ENCODE measurements around the gene CAPN7. TPM values are rescaled to one million over a fixed set of nuclear protein-coding genes. Genes with fewer than 3 reads are reported as not detected.

The CAPN7 gene
- total RNA-seq, 1 experiment from 2014 or later: 25.2 TPM

GRCh38 chr3:15241341-15241740 lies 35.3 kb downstream of the CAPN7 start:
- Histone ChIP-seq H3K27me3 (ENCODE audit: insufficient read depth, low read length) (no peaks in the 10 kb centered on the region), H3K79me1 (ENCODE audit: insufficient read depth, low read depth, low read length, poor library complexity, severe bottlenecking) (no peaks in the 10 kb centered on the region), H2BK5ac (ENCODE audit: insufficient read length, low read length) (no peak overlapping the region), H3K9me3 (ENCODE audit: control insufficient read depth, low read depth, low read length) (no peaks in the 10 kb centered on the region), H2BK120ac (ENCODE audit: low read depth, low read length, poor library complexity, severe bottlenecking) (no peak overlapping the region), H4K8ac (replicated peaks; ENCODE audit: insufficient read length, low read depth, low read length) (no peak overlapping the region), H3K4me2 (ENCODE audit: insufficient read depth, insufficient read length, low read length) (no peak overlapping the region), H3K18ac (ENCODE audit: insufficient read length, low read depth, low read length) (no peak overlapping the region), H2BK12ac (ENCODE audit: insufficient read length, low read depth, low read length) (no peak overlapping the region), H4K5ac (ENCODE audit: insufficient read length, low read depth, low read length) (no peak overlapping the region), H4K20me1 (ENCODE audit: control insufficient read depth, insufficient read depth, insufficient read length) (no peaks in the 10 kb centered on the region), H4K91ac (ENCODE audit: insufficient read length, low read depth, low read length) (no peak overlapping the region), H2BK15ac (ENCODE audit: low read depth, low read length) (no peak overlapping the region), H3T11ph (ENCODE audit: low read length) (no peak overlapping the region), H3K23me2 (ENCODE audit: insufficient read length, low read depth, low read length, poor library complexity, severe bottlenecking) (no peaks in the 10 kb centered on the region), H2BK20ac (ENCODE audit: low read depth, low read length, poor library complexity, severe bottlenecking) (no peak overlapping the region), H3K9ac (ENCODE audit: extremely low read depth, insufficient read length, low read length) (no peak overlapping the region), H2AK5ac (ENCODE audit: insufficient read length, low read length) (no peak overlapping the region), H3K23ac (ENCODE audit: insufficient read length, low read depth, low read length) (no peak overlapping the region), H3K14ac (ENCODE audit: insufficient read depth, low read length) (no peak overlapping the region), H3K4ac (ENCODE audit: low read depth, low read length) (no peak overlapping the region), H3K56ac (ENCODE audit: insufficient read length, low read depth, low read length) (no peak overlapping the region), H3K79me2 (ENCODE audit: insufficient read depth, low read length) (no peaks in the 10 kb centered on the region), H3K4me1 (ENCODE audit: insufficient read depth, low read length) (no peaks in the 10 kb centered on the region), H2AFZ (ENCODE audit: low read length) (no peak overlapping the region), H3K27ac (ENCODE audit: insufficient read length, low read depth, low read length) (no peak overlapping the region)
- H3K9me3 Mint-ChIP-seq: no peaks in the 10 kb centered on the region
- peaks cover 2 to 41% (median 6%) of the 10 kb centered on the region in 3 experiments; a peak in 4 of 7 replicates for H3K36me3 Mint-ChIP-seq (ENCODE audit: insufficient read depth in 1 of 3, low read depth in 3 of 3)
- H3K27ac Mint-ChIP-seq: no peak overlapping the region
- no peak for DNase-seq
- TF ChIP-seq CTCF (conservative IDR thresholded peaks at IDR 0.05): peak; percentile 59
- H3K4me1 Mint-ChIP-seq: no peaks in the 10 kb centered on the region
- WGBS (ENCODE audit: extremely low coverage, insufficient read length, low lambda C conversion rate): no CpG with 5 or more reads among the region's 1 CpG
- no peak overlapping the region for H3K4me3 Mint-ChIP-seq
- no peaks in the 10 kb centered on the region for H3K27me3 Mint-ChIP-seq (ENCODE audit: low read depth)
